Endodermal cell (in vitro differentiated cells): Measurements from ENCODE around the gene LIN9. TPM values are rescaled to one million over a fixed set of nuclear protein-coding genes. Genes with fewer than 3 reads are reported as not detected.

ENCODE experiments used
- DNase-seq: peaks from one replicate; pipeline ENCODE4 v3.0.0-alpha.2; 2017
- H3K27ac ChIP-seq: 2 replicates; pipeline ENCODE4 v1.5.1; 2013; ENCODE audit warnings: mild to moderate bottlenecking, low read depth, low read length, moderate library complexity
- H3K27me3 ChIP-seq: 2 replicates; pipeline ENCODE4 v1.6.1; 2013; ENCODE audit warnings: mild to moderate bottlenecking, low read length, moderate library complexity; ENCODE audit not compliant: insufficient read depth, control insufficient read depth, poor library complexity, severe bottlenecking
- H3K36me3 ChIP-seq: 2 replicates; pipeline ENCODE4 v1.7.0; 2013; ENCODE audit warnings: mild to moderate bottlenecking, low read length, moderate library complexity; ENCODE audit not compliant: control insufficient read depth, insufficient read depth
- H3K4me1 ChIP-seq: one replicate; pipeline ENCODE4 v1.7.0; 2013; ENCODE audit warnings: low read length; ENCODE audit not compliant: control insufficient read depth, insufficient read depth
- H3K4me3 ChIP-seq: 2 replicates; pipeline ENCODE4 v1.5.1; 2013; ENCODE audit warnings: mild to moderate bottlenecking, low read length, moderate library complexity
- H3K9ac ChIP-seq: 2 replicates; pipeline ENCODE4 v1.6.1; 2013; ENCODE audit warnings: mild to moderate bottlenecking, low read length, moderate library complexity; ENCODE audit not compliant: poor library complexity, severe bottlenecking; ENCODE audit errors: extremely low read depth
- H3K9me3 ChIP-seq: 2 replicates; pipeline ENCODE4 v1.6.1; 2013; ENCODE audit warnings: mild to moderate bottlenecking, low read length, moderate library complexity; ENCODE audit not compliant: control insufficient read depth
- H3K27ac Mint-ChIP-seq: 2 replicates; pipeline ENCODE4 v1.8.0; 2020; ENCODE audit warnings: mixed read lengths
- H3K27me3 Mint-ChIP-seq: 2 replicates; pipeline ENCODE4 v1.8.0; 2021; ENCODE audit warnings: mild to moderate bottlenecking, mixed read lengths; ENCODE audit not compliant: insufficient read depth
- H3K36me3 Mint-ChIP-seq: 2 replicates; pipeline ENCODE4 v1.8.0; 2020; ENCODE audit warnings: low read depth, mixed read lengths
- H3K4me1 Mint-ChIP-seq: 2 replicates; pipeline ENCODE4 v1.8.0; 2020; ENCODE audit warnings: mixed read lengths
- H3K4me3 Mint-ChIP-seq: 2 replicates; pipeline ENCODE4 v1.8.0; 2020; ENCODE audit warnings: mild to moderate bottlenecking, moderate library complexity, mixed read lengths
- H3K9me3 Mint-ChIP-seq: 2 replicates; pipeline ENCODE4 v1.8.0; 2020; ENCODE audit warnings: mild to moderate bottlenecking, mixed read lengths
- WGBS, 2 experiments: methylation state at CpG; one replicate each; pipeline versions ENCODE4 v1.1.5 to v1.1.7; 2013; ENCODE audit warnings: missing lambda C conversion rate in 2 of 2, mixed read lengths in 1 of 2; ENCODE audit not compliant: insufficient coverage in 1 of 2, insufficient read length in 1 of 2; 5-methylcytosine and 5-hydroxymethylcytosine counted together
- total RNA-seq, 2 donors: library from RNA; stranded (reverse); fragmentation: NEBNext Ultra II Directional in 1 of 2; extraction: Animal tissue kit (Norgen Biotek cat#: 25700) in 1 of 2; gene quantifications; 2 replicates in 1 of 2; 3 replicates in 1 of 2; pipeline ENCODE4 v1.2.1, GENCODE V29; 2021
- TF ChIP-seq, protein P1 (sequence below): fragments of 200-600 bp; sonication (generic); conservative IDR thresholded peaks from 2 replicates; pipeline ENCODE4 v1.5.0; 2021; ENCODE audit warnings: antibody characterized with exemption, mild to moderate bottlenecking

The LIN9 gene
- total RNA-seq, 2 donors from 2014 or later: 9.9 to 11.3 TPM

DNA sequence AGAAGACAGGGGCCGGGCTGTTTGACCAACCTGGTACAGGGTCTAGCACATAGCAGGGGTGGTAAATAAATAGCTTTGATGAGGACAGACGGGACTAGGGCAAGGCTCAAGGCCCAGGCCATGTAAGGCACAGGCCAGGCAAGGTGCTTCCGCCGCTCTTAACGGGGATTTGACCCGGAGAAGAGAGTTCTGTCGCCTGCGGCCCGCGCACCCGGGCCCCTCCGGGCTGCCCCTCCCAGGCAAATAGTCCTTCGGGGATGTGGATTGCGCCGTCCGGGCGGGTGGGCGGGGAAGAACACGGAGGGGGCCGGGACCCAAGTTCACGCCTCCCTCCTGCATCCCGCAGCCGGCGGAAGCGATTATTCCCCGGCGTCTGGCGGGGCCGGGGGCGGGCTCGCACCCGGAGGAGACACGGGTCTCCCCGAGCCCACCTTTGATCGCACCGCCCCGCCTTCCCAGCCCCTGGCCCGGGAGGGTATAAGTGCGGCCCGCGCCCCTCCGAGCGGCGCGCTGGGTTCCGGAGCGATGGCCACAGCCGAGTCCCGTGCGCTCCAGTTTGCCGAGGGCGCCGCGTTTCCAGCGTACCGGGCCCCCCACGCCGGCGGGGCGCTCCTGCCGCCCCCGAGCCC lies 85.7 kb downstream of the LIN9 start, which contains the start of gene MIXL1:
MIXL1 (plus strand) TSS at position 508 of the 629 bp plus-strand sequence; CDS start at position 526, 18 bp downstream.
- Mint-ChIP-seq H3K27me3 (no peaks in the 10 kb centered on the region), H3K4me3 (peak within 1 kb of the TSS; percentile 84), H3K27ac (peak within 1 kb of the TSS; percentile 88), H3K36me3 (peaks cover 14% of the 10 kb centered on the region), H3K9me3 (no peaks in the 10 kb centered on the region), H3K4me1 (peaks cover 35% of the 10 kb centered on the region)
- Histone ChIP-seq H3K4me3 (peak within 1 kb of the TSS; percentile 92), H3K9ac (peak within 1 kb of the TSS; percentile 95), H3K4me1 (peaks cover 10% of the 10 kb centered on the region), H3K27me3 (no peaks in the 10 kb centered on the region), H3K9me3 (no peaks in the 10 kb centered on the region), H3K27ac (no peak within 1 kb of the TSS), H3K36me3 (peaks cover 29% of the 10 kb centered on the region)
- TF ChIP-seq, protein P1, sequence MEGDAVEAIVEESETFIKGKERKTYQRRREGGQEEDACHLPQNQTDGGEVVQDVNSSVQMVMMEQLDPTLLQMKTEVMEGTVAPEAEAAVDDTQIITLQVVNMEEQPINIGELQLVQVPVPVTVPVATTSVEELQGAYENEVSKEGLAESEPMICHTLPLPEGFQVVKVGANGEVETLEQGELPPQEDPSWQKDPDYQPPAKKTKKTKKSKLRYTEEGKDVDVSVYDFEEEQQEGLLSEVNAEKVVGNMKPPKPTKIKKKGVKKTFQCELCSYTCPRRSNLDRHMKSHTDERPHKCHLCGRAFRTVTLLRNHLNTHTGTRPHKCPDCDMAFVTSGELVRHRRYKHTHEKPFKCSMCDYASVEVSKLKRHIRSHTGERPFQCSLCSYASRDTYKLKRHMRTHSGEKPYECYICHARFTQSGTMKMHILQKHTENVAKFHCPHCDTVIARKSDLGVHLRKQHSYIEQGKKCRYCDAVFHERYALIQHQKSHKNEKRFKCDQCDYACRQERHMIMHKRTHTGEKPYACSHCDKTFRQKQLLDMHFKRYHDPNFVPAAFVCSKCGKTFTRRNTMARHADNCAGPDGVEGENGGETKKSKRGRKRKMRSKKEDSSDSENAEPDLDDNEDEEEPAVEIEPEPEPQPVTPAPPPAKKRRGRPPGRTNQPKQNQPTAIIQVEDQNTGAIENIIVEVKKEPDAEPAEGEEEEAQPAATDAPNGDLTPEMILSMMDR: no peak
- peak; percentile 93 for DNase-seq
- WGBS, 2 experiments: 1 to 5% methylated on average over 25 to 62 of the region's 62 CpGs

- Histone ChIP-seq H3K27me3 (no peaks in the 10 kb centered on the region), H3K9me3 (no peaks in the 10 kb centered on the region), H3K36me3 (peaks cover 28% of the 10 kb centered on the region), H3K27ac (no peak overlapping the region), H3K4me1 (peaks cover 10% of the 10 kb centered on the region), H3K9ac (no peak overlapping the region), H3K4me3 (no peak overlapping the region)
- peaks cover 14% of the 10 kb centered on the region for H3K36me3 Mint-ChIP-seq
- 78 to 97% methylated on average over 6 to 10 of the region's 10 CpGs for WGBS, 2 experiments
- no peaks in the 10 kb centered on the region for H3K27me3 Mint-ChIP-seq
- peak overlapping the region; percentile 84 for H3K4me3 Mint-ChIP-seq
- TF ChIP-seq, protein P1: no peak
- no peaks in the 10 kb centered on the region for H3K9me3 Mint-ChIP-seq
- H3K27ac Mint-ChIP-seq: peak overlapping the region; percentile 75
- H3K4me1 Mint-ChIP-seq: peaks cover 37% of the 10 kb centered on the region
- DNase-seq: no peak
These were observed 86.3 kb downstream of the LIN9 start for GRCh38 chr1:226222686-226223085.

- WGBS, 2 experiments: 23 to 47% methylated on average over 4 to 11 of the region's 11 CpGs
These were observed 88.3 kb downstream of the LIN9 start for GRCh38 chr1:226220473-226221189.

More at GRCh38 chr1:226220473-226221189, 88.3 kb downstream of the LIN9 start:
- peaks cover 28% of the 10 kb centered on the region for H3K4me1 ChIP-seq
- Mint-ChIP-seq H3K36me3 (peaks cover 1% of the 10 kb centered on the region), H3K4me3 (no peak overlapping the region), H3K9me3 (no peaks in the 10 kb centered on the region), H3K27ac (peak overlapping the region; percentile 92), H3K27me3 (no peaks in the 10 kb centered on the region), H3K4me1 (peaks cover 49% of the 10 kb centered on the region)
- no peaks in the 10 kb centered on the region for H3K9me3 ChIP-seq
- peaks cover 9% of the 10 kb centered on the region for H3K36me3 ChIP-seq
- no peaks in the 10 kb centered on the region for H3K27me3 ChIP-seq
- H3K4me3 ChIP-seq: peak overlapping the region; percentile 33
- no peak overlapping the region for H3K27ac ChIP-seq
- TF ChIP-seq, protein P1: peak; percentile 42
- H3K9ac ChIP-seq: peak overlapping the region; percentile 62
- DNase-seq: peak; percentile 80
